MM.1S (cell line): Measurements from ENCODE around the gene RPL7A.
"Not testable (repeated sequence)": the region's sequence is repeated elsewhere in the genome, so short reads cannot be mapped to it uniquely, and the experiment has no call there.

ENCODE experiments used
- EZH2 ChIP-seq: fragments of 300-600 bp; sonication (generic); optimal IDR thresholded peaks from 2 replicates; pipeline ENCODE3; 2017; ENCODE audit warnings: low read depth, mild to moderate bottlenecking, antibody characterized with exemption, low read length, mixed read lengths
- EZH2phosphoT487 ChIP-seq: fragments of 300-600 bp; sonication (generic); IDR thresholded peaks from 2 replicates; pipeline ENCODE4 v1.6.1; 2018; ENCODE audit warnings: antibody characterized with exemption, low read length
- TF ChIP-seq, protein P1 (sequence below): fragments of 300-600 bp; sonication (generic); IDR thresholded peaks from 2 replicates; pipeline ENCODE4 v1.5.1; 2016; ENCODE audit warnings: antibody characterized with exemption, low read length, mixed read lengths

DNA sequence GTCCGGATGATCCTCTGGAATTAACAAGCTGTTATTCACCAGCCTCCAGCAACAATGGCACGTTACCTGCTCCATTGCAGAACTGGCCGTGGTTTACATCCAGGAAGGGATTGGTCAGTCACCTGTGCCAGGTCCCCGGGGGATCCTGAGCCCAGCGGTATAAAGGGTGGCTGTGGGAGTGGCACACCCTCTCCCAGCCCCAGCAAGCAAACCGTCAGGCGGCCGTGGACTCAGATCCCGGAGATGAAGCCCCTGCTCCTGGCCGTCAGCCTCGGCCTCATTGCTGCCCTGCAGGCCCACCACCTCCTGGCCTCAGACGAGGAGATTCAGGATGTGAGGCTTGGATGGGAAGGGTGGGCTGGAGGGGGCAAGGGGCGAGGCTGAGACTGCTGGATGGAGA lies 30.5 kb upstream of the RPL7A start:
- not testable (repeated sequence) for TF ChIP-seq EZH2, EZH2phosphoT487
- TF ChIP-seq, protein P1, sequence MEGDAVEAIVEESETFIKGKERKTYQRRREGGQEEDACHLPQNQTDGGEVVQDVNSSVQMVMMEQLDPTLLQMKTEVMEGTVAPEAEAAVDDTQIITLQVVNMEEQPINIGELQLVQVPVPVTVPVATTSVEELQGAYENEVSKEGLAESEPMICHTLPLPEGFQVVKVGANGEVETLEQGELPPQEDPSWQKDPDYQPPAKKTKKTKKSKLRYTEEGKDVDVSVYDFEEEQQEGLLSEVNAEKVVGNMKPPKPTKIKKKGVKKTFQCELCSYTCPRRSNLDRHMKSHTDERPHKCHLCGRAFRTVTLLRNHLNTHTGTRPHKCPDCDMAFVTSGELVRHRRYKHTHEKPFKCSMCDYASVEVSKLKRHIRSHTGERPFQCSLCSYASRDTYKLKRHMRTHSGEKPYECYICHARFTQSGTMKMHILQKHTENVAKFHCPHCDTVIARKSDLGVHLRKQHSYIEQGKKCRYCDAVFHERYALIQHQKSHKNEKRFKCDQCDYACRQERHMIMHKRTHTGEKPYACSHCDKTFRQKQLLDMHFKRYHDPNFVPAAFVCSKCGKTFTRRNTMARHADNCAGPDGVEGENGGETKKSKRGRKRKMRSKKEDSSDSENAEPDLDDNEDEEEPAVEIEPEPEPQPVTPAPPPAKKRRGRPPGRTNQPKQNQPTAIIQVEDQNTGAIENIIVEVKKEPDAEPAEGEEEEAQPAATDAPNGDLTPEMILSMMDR, result not testable (repeated sequence)
